OCI-LY1 (cell line): ENCODE results near the gene MAGEL2.

Source experiments
- H2AFZ ChIP-seq: fragments of 200-600 bp; sonication (generic), shearing (Covaris generic); 2 replicates; pipeline ENCODE4 v1.6.0; 2014; ENCODE audit warnings: antibody characterized with exemption, mild to moderate bottlenecking, low read length
- H3F3A ChIP-seq: fragments of 200-600 bp; sonication (generic), shearing (Covaris generic); 2 replicates; pipeline ENCODE4 v1.6.0; 2014; ENCODE audit warnings: mild to moderate bottlenecking, antibody characterized with exemption, low read length, moderate library complexity; ENCODE audit not compliant: insufficient read depth
- H3K27ac ChIP-seq: fragments of 200-600 bp; sonication (generic); 2 replicates; pipeline ENCODE4 v1.5.1; 2014; ENCODE audit warnings: low read length, mixed run types, mild to moderate bottlenecking, low read depth; ENCODE audit not compliant: poor library complexity, severe bottlenecking
- H3K27me3 ChIP-seq: fragments of 200-600 bp; sonication (generic); 2 replicates; pipeline ENCODE4 v1.6.0; 2014; ENCODE audit warnings: antibody characterized with exemption, mild to moderate bottlenecking, low read length, moderate library complexity; ENCODE audit not compliant: insufficient read depth
- H3K36me3 ChIP-seq: fragments of 200-600 bp; sonication (generic); 2 replicates; pipeline ENCODE4 v1.6.1; 2014; ENCODE audit warnings: mild to moderate bottlenecking, antibody characterized with exemption, low read length, moderate library complexity, mixed read lengths; ENCODE audit not compliant: insufficient read depth
- H3K4me1 ChIP-seq: fragments of 200-600 bp; sonication (generic); 2 replicates; pipeline ENCODE4 v1.5.1; 2014; ENCODE audit warnings: mild to moderate bottlenecking, low read length, moderate library complexity; ENCODE audit not compliant: insufficient read depth, severe bottlenecking
- H3K4me2 ChIP-seq: fragments of 200-600 bp; sonication (generic), shearing (Covaris generic); 2 replicates; pipeline ENCODE4 v1.6.1; 2014; ENCODE audit warnings: low read length
- H3K4me3 ChIP-seq: fragments of 200-600 bp; sonication (generic); 2 replicates; pipeline ENCODE4 v1.5.1; 2014; ENCODE audit warnings: low read length, low read depth, mild to moderate bottlenecking, mixed read lengths; ENCODE audit not compliant: poor library complexity, severe bottlenecking
- H3K79me2 ChIP-seq: fragments of 200-600 bp; shearing (Covaris generic); 2 replicates; pipeline ENCODE4 v1.6.1; 2016; ENCODE audit warnings: mixed run types, low read length, mixed read lengths; ENCODE audit not compliant: insufficient read depth
- H3K9ac ChIP-seq: fragments of 200-600 bp; sonication (generic), shearing (Covaris generic); 2 replicates; pipeline ENCODE4 v1.6.1; 2014; ENCODE audit warnings: mild to moderate bottlenecking, low read length, mixed read lengths
- H3K9me2 ChIP-seq: fragments of 200-600 bp; sonication (generic), shearing (Covaris generic); 2 replicates; pipeline ENCODE4 v1.6.1; 2014; ENCODE audit warnings: low read depth, mild to moderate bottlenecking, low read length, mixed read lengths
- H3K9me3 ChIP-seq: fragments of 200-600 bp; shearing (Covaris generic); 2 replicates; pipeline ENCODE4 v1.6.1; 2014; ENCODE audit warnings: low read length, mixed read lengths
- H4K20me1 ChIP-seq: fragments of 200-600 bp; sonication (generic), shearing (Covaris generic); 2 replicates; pipeline ENCODE4 v1.6.0; 2016; ENCODE audit warnings: mild to moderate bottlenecking, low read length; ENCODE audit not compliant: insufficient read depth
- EZH2 ChIP-seq: fragments of 200-600 bp; sonication (generic), shearing (Covaris generic); IDR thresholded peaks from 2 replicates; pipeline ENCODE4 v1.8.0; 2017; ENCODE audit warnings: borderline replicate concordance, mixed run types, mild to moderate bottlenecking, antibody characterized with exemption, low read length, moderate library complexity, mixed read lengths
- TF ChIP-seq, protein P1 (sequence below): fragments of 200-600 bp; sonication (generic), shearing (Covaris generic); IDR thresholded peaks from 2 replicates; pipeline ENCODE4 v1.5.1; 2017; ENCODE audit warnings: mild to moderate bottlenecking, antibody characterized with exemption, low read length, moderate library complexity, mixed read lengths

MAGEL2 gene

DNA sequence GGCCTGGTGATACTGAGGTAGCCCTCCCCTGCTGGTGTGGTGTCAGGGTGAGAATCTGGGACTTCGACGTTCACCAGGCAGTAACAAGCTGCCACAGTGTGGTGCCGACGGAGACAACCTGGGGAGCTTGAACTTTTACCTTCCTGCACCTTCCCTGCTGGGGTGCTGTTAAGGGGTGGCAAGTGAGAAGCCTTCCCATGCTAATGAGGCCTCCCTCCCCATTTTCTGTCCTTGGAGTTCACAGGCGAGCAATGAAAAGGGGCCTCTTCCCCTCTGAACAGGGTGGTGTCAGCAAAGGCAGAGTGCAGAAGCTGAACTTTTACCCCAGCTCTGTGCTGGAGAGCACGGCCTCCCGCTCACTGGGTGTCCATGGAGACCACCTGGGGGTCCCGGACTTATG lies 13.5 kb downstream of the MAGEL2 start:
- TF ChIP-seq, protein P1, sequence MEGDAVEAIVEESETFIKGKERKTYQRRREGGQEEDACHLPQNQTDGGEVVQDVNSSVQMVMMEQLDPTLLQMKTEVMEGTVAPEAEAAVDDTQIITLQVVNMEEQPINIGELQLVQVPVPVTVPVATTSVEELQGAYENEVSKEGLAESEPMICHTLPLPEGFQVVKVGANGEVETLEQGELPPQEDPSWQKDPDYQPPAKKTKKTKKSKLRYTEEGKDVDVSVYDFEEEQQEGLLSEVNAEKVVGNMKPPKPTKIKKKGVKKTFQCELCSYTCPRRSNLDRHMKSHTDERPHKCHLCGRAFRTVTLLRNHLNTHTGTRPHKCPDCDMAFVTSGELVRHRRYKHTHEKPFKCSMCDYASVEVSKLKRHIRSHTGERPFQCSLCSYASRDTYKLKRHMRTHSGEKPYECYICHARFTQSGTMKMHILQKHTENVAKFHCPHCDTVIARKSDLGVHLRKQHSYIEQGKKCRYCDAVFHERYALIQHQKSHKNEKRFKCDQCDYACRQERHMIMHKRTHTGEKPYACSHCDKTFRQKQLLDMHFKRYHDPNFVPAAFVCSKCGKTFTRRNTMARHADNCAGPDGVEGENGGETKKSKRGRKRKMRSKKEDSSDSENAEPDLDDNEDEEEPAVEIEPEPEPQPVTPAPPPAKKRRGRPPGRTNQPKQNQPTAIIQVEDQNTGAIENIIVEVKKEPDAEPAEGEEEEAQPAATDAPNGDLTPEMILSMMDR = no peak
- TF ChIP-seq EZH2 = no peak
- no peak overlapping the region for H3K4me2 ChIP-seq
- H3K9ac ChIP-seq = no peak overlapping the region
- no peaks in the 10 kb centered on the region for H3K79me2 ChIP-seq
- no peaks in the 10 kb centered on the region for H3K36me3 ChIP-seq
- no peaks in the 10 kb centered on the region for H4K20me1 ChIP-seq
- H2AFZ ChIP-seq = no peak overlapping the region
- no peaks in the 10 kb centered on the region for H3K9me2 ChIP-seq
- H3K27me3 ChIP-seq = no peaks in the 10 kb centered on the region
- no peaks in the 10 kb centered on the region for H3K9me3 ChIP-seq
- H3K4me3 ChIP-seq = no peak overlapping the region
- H3K4me1 ChIP-seq = no peaks in the 10 kb centered on the region
- no peak overlapping the region for H3K27ac ChIP-seq
- H3F3A ChIP-seq = no peaks in the 10 kb centered on the region

DNA sequence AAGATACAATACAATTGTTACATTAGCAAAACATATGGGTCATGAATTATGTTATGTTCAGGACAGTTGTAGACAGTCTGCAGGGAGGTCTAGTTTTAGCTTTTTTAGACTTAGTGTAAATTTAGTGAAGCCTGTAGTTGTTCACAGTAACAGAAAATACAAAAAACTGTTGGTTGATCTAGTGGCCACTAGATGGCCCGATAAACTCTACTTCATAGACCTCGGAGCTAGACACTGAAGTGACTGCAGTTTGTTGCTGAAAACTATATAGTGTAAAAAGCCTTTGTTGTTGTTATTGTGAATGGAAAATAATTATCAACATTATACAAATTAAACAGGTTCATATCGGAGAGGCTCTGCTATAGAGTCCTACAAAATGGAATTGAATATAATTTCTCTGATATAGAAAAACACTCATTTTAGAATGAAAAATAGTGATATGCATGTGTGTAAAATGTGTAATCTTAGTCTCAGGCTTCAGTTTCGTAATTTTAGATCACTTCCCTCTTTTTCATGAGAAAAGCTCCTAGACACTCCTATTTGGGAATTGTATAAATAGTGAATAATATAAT lies 18.3 kb downstream of the MAGEL2 start:
- H3F3A ChIP-seq = no peaks in the 10 kb centered on the region
- no peak overlapping the region for H2AFZ ChIP-seq
- TF ChIP-seq, protein P1 = peak; percentile 61
- no peak for TF ChIP-seq EZH2
- H3K9ac ChIP-seq = no peak overlapping the region
- H3K9me3 ChIP-seq = no peaks in the 10 kb centered on the region
- no peaks in the 10 kb centered on the region for H3K9me2 ChIP-seq
- H3K4me1 ChIP-seq = no peaks in the 10 kb centered on the region
- H4K20me1 ChIP-seq = no peaks in the 10 kb centered on the region
- no peak overlapping the region for H3K27ac ChIP-seq
- H3K27me3 ChIP-seq = no peaks in the 10 kb centered on the region
- H3K4me2 ChIP-seq = no peak overlapping the region
- H3K4me3 ChIP-seq = no peak overlapping the region
- H3K36me3 ChIP-seq = no peaks in the 10 kb centered on the region
- no peaks in the 10 kb centered on the region for H3K79me2 ChIP-seq

DNA sequence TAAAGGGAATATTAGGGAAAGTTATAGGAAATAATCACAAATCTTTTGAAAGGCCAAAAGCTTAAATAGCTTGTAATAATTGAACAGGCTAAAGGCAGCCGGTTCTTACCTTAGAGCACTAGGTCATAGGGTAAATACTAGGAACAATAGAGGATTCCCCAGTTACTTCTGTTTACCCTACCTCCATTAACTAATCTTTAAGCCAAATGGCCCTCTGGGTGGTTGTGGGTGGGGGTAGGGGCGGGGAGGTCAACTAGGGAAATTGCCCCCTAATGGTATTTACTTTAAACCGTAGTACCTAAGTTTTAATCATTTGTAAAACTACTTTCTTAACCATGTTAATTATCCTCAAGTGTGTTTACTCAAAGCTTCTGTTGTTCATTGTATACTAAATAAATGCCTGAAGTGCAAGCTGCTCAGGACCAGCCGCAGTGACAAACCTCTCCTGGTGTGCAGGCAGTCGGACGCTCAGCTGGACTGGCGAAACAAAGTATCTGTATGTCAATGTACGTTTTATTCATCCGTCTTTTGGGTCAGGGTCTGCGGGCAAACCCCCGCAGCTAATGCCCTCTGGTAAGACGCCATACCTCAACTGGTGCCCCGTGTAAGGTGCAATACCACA lies 18.9 kb downstream of the MAGEL2 start:
- TF ChIP-seq EZH2 = no peak
- TF ChIP-seq, protein P1 = no peak
- Histone ChIP-seq H2AFZ (no peak overlapping the region), H3K9me2 (no peaks in the 10 kb centered on the region), H3K79me2 (no peaks in the 10 kb centered on the region), H3K27me3 (no peaks in the 10 kb centered on the region), H3K4me3 (no peak overlapping the region), H3K27ac (no peak overlapping the region), H3K9me3 (no peaks in the 10 kb centered on the region), H3K36me3 (no peaks in the 10 kb centered on the region), H3K9ac (no peak overlapping the region), H3K4me1 (no peaks in the 10 kb centered on the region), H4K20me1 (no peaks in the 10 kb centered on the region), H3K4me2 (no peak overlapping the region), H3F3A (no peaks in the 10 kb centered on the region)
